Lung (tissue), 12 donors: ENCODE data around the gene CYP39A1. TPM values are rescaled to one million over a fixed set of nuclear protein-coding genes. Genes with fewer than 3 reads are reported as not detected.

Source experiments
- ATAC-seq: fragments of 200-7000 bp; cut with Tn5 transposase; one replicate; pipeline ENCODE4 v1.9.1; 2020; ENCODE audit warnings: moderate number of reproducible peaks; ENCODE audit not compliant: insufficient read depth, low FRiP score
- DNase-seq, 3 donors: peaks; one replicate each; pipeline ENCODE4 v3.0.0-alpha.2; 2013 to 2017
- H3K27ac ChIP-seq, 2 donors: one replicate each; pipeline ENCODE4 v1.5.1; 2013; ENCODE audit warnings: mild to moderate bottlenecking in 2 of 2, moderate library complexity in 2 of 2, control low read depth in 1 of 2, inconsistent platforms in 1 of 2, low read depth in 1 of 2, low read length in 1 of 2
- H3K27me3 ChIP-seq, 3 donors: one replicate each; pipeline ENCODE4 v1.5.1; 2013; ENCODE audit warnings: low read length in 2 of 3; ENCODE audit not compliant: control insufficient read depth in 3 of 3, insufficient read depth in 3 of 3
- H3K36me3 ChIP-seq, 4 donors: one replicate each; pipeline ENCODE4 v1.5.1; 2013; ENCODE audit warnings: low read length in 4 of 4, mild to moderate bottlenecking in 1 of 4, moderate library complexity in 1 of 4; ENCODE audit not compliant: control insufficient read depth in 4 of 4, insufficient read depth in 4 of 4
- H3K4me1 ChIP-seq, 5 donors: one replicate each; pipeline ENCODE4 v1.5.1; 2013; ENCODE audit warnings: low read length in 5 of 5, mild to moderate bottlenecking in 2 of 5, moderate library complexity in 1 of 5; ENCODE audit not compliant: control insufficient read depth in 5 of 5, insufficient read depth in 5 of 5
- H3K4me3 ChIP-seq: one replicate; pipeline ENCODE4 v1.5.1; 2013; ENCODE audit warnings: mild to moderate bottlenecking, control low read depth, moderate library complexity
- H3K9ac ChIP-seq, 2 donors: one replicate each; pipeline ENCODE4 v1.5.1; 2013; ENCODE audit warnings: low read length in 2 of 2, control low read depth in 1 of 2; ENCODE audit not compliant: insufficient read depth in 1 of 2
- H3K9me3 ChIP-seq, 4 donors: one replicate each; pipeline ENCODE4 v1.5.1; 2013; ENCODE audit warnings: low read length in 3 of 4, mild to moderate bottlenecking in 1 of 4, moderate library complexity in 1 of 4; ENCODE audit not compliant: control insufficient read depth in 4 of 4, insufficient read depth in 3 of 4
- WGBS, 2 donors: extraction: QIAGEN DNeasy Blood & Tissue Kit; methylation state at CpG; one replicate each; pipeline ENCODE4 v1.1.7; 2013; 5-methylcytosine and 5-hydroxymethylcytosine counted together
- polyA plus RNA-seq, 2 donors: library from polyadenylated mRNA; stranded (reverse); fragments of 200-250 nt; gene quantifications; one replicate each; pipeline ENCODE4 v1.2.1, GENCODE V29; 2013
- total RNA-seq, 2 donors: library from RNA; depleted of rRNA in 1 of 2; stranded (reverse); fragments of >200 nt in 1 of 2; gene quantifications; one replicate each; pipeline ENCODE4 v1.2.1, GENCODE V29; 2014 to 2021
- TF ChIP-seq, protein P1 (sequence below): IDR thresholded peaks from 2 replicates; pipeline ENCODE4 v1.5.1; 2012; ENCODE audit warnings: mild to moderate bottlenecking; ENCODE audit errors: control extremely low read depth, extremely low read depth
- donor health status: control.
- donor health status: control.
- donor health status: Bipolar disorder and iron deficiency.
- donor health status: healthy.
- donor health status: DM: yes; HTN: yes; CAD: no.

The CYP39A1 gene
- total and polyA plus RNA-seq, 4 donors, result 2.2 to 14.4 (median 5.0) TPM

DNA sequence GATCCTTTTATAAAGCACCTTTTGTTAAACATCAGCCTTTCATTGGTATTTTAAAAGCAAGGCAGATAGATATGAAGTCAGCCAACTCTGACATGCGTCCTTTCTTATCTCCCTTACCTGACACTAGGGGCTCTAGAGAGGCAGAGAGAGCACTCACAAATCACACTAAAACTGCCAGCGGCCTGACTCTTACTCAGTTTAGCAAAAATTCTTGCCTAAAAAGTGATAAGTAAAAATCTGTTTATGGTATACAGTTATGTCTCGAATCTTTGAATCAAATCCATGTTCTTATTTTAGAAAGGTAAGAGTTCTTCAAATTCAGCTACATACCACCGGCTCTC, 24.7 kb upstream of the CYP39A1 start:
- DNase-seq, result no peak
- no peaks in the 10 kb centered on the region for H3K9me3 ChIP-seq
- WGBS, 2 donors, result 82 to 85% methylated on average over 4 of the region's 4 CpGs

DNA sequence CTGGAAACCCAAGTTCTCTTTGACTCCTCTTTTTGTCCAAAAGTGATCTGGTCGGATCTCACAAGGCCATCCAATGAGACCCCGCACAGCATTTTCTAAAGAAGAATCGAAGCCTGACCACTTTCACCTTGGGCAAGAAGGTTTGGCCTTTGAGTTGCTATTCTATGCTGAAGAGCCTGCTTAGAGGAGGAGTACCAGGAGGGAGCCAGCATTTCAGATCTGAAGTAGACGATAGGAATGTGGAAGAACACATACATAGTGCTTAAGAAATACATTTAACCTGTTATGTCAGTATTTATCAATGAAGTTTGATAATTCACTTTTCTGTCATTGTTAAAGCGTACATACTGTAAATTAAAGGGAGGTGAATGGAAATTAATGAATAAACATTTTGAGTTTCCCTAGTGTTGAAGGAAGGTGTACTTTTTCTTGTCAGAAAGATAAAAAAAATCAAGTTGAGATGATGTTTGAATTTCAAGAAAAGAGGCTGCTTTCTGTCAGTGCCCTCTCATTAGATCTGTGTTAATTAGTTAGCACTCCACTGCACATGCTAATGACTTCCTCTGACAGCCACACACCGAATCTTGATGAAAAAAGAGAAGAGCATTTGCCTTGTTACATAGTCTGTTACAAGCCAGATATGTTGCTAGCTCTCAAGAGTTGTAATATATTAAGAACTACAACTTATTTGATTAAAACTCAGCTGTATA, 24.1 kb upstream of the CYP39A1 start:
- Histone ChIP-seq H3K36me3 (peaks cover 0 to 10% (median 6%) of the 10 kb centered on the region in 4 donors), H3K27me3 (no peaks in the 10 kb centered on the region), H3K9me3 (no peaks in the 10 kb centered on the region), H3K27ac (no peak overlapping the region), H3K4me1 (no peaks in the 10 kb centered on the region), H3K4me3 (no peak overlapping the region), H3K9ac (no peak overlapping the region)
- TF ChIP-seq, protein P1, sequence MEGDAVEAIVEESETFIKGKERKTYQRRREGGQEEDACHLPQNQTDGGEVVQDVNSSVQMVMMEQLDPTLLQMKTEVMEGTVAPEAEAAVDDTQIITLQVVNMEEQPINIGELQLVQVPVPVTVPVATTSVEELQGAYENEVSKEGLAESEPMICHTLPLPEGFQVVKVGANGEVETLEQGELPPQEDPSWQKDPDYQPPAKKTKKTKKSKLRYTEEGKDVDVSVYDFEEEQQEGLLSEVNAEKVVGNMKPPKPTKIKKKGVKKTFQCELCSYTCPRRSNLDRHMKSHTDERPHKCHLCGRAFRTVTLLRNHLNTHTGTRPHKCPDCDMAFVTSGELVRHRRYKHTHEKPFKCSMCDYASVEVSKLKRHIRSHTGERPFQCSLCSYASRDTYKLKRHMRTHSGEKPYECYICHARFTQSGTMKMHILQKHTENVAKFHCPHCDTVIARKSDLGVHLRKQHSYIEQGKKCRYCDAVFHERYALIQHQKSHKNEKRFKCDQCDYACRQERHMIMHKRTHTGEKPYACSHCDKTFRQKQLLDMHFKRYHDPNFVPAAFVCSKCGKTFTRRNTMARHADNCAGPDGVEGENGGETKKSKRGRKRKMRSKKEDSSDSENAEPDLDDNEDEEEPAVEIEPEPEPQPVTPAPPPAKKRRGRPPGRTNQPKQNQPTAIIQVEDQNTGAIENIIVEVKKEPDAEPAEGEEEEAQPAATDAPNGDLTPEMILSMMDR, result no peak
- DNase-seq (no peak), ATAC-seq (no peak)
- 81 to 85% methylated on average over 6 of the region's 6 CpGs for WGBS, 2 donors

More for the DNA sequence above, 24.7 kb upstream of the CYP39A1 start:
- no peaks in the 10 kb centered on the region for H3K4me1 ChIP-seq
- peaks cover 0 to 7% (median 3%) of the 10 kb centered on the region in 4 donors for H3K36me3 ChIP-seq
- H3K27me3 ChIP-seq, result no peaks in the 10 kb centered on the region
- no peak overlapping the region for H3K27ac ChIP-seq
- H3K9ac ChIP-seq, result no peak overlapping the region
- ATAC-seq, result no peak
- TF ChIP-seq, protein P1, result no peak
- H3K4me3 ChIP-seq, result no peak overlapping the region

DNA sequence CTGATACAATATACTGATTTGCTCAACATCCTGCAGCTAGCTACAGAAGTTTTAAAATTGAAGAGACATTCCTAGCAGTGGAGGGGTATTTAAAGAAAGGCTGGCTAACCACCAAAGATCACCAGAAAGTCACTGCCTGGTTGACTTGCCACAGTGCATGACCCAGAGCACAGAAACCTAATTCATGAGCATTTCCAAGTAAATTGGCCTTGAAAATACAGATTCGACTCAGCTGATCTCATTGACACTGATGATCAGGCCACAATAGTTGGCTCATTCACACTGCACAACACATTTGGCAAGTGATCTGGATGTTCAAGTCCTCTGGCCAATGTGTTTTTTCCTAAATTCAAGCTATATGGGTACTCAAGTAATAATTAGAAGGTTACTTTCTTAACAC, 21.8 kb upstream of the CYP39A1 start:
- Histone ChIP-seq H3K9ac (no peak overlapping the region), H3K36me3 (peaks cover 0 to 13% (median 6%) of the 10 kb centered on the region in 4 donors), H3K4me1 (no peaks in the 10 kb centered on the region), H3K4me3 (no peak overlapping the region), H3K27ac (no peak overlapping the region), H3K9me3 (no peaks in the 10 kb centered on the region), H3K27me3 (no peaks in the 10 kb centered on the region)
- TF ChIP-seq, protein P1, result no peak
- ATAC-seq, result no peak
- no peak for DNase-seq
- WGBS, 2 donors, result 88 to 97% methylated on average over 1 of the region's 1 CpG

- Histone ChIP-seq H3K9me3 (no peaks in the 10 kb centered on the region), H3K36me3 (peaks cover 2 to 17% (median 14%) of the 10 kb centered on the region in 4 donors), H3K27me3 (no peaks in the 10 kb centered on the region), H3K4me1 (no peaks in the 10 kb centered on the region), H3K4me3 (no peak overlapping the region), H3K27ac (no peak overlapping the region), H3K9ac (no peak overlapping the region)
- ATAC-seq (no peak), DNase-seq (no peak)
- TF ChIP-seq, protein P1, result no peak
- WGBS, 2 donors, result 97 to 98% methylated on average over 2 of the region's 2 CpGs
Measured at GRCh38 chr6:46667377-46667776, 14.8 kb upstream of the CYP39A1 start.
